Mesothelial cell of epicardium (in vitro differentiated cells): ENCODE data around the gene SLC35A2. TPM values are rescaled to one million over a fixed set of nuclear protein-coding genes. Genes with fewer than 3 reads are reported as not detected.
A peak's percentile ranks its signal among the peaks of the same experiment; 100 is the strongest.
"Not testable (repeated sequence)": the region's sequence is repeated elsewhere in the genome, so short reads cannot be mapped to it uniquely, and the experiment has no call there.

Experiments used
- DNase-seq, 2 experiments: peaks; one replicate each; pipeline ENCODE4 v3.0.0; 2021; ENCODE audit warnings: low spot score in 2 of 2; ENCODE audit not compliant: unreplicated experiment in 2 of 2
- H3K27ac Mint-ChIP-seq: 2 replicates; pipeline ENCODE4 v1.8.0; 2021; ENCODE audit warnings: mixed read lengths
- H3K27me3 Mint-ChIP-seq: 2 replicates; pipeline ENCODE4 v1.8.0; 2021; ENCODE audit warnings: low read depth, mixed read lengths
- H3K36me3 Mint-ChIP-seq: 2 replicates; pipeline ENCODE4 v1.8.0; 2021; ENCODE audit warnings: mixed read lengths
- H3K4me1 Mint-ChIP-seq: 2 replicates; pipeline ENCODE4 v1.8.0; 2021; ENCODE audit warnings: mixed read lengths
- H3K4me3 Mint-ChIP-seq: 2 replicates; pipeline ENCODE4 v1.8.0; 2021; ENCODE audit warnings: mild to moderate bottlenecking, moderate library complexity, mixed read lengths
- H3K9me3 Mint-ChIP-seq: 2 replicates; pipeline ENCODE4 v1.8.0; 2021; ENCODE audit warnings: mixed read lengths
- total RNA-seq: library from RNA; stranded (reverse); gene quantifications from 3 replicates; pipeline ENCODE4 v1.2.1, GENCODE V29; 2021
- TF ChIP-seq, protein P1 (sequence below): fragments of 200-600 bp; sonication (generic); IDR thresholded peaks from one replicate; pipeline ENCODE4 v1.5.0; 2021; ENCODE audit warnings: antibody characterized with exemption; ENCODE audit not compliant: unreplicated experiment

Gene SLC35A2
- total RNA-seq, 1 donor from 2014 or later = 43.8 TPM

DNA sequence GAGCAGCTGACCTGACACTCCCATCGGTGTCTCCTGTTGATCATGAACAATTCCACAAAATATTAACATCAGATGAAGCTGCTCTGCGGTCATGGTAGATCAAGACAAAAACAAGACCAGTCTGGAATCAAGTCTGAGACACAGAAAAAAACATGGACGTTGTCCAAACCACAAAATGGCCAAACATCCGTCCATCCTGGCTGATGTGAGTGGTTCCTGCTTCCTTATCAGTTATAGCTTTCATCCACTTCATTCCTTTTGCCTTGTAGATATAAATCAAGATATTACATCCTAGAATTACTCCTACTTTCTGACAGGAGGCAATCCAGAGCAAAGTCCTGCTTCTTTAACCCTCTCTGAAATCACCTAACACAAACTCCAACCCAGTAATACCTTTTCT lies 47.2 kb downstream of the SLC35A2 start:
- Mint-ChIP-seq H3K27ac (peak overlapping the region; percentile 73), H3K27me3 (no peaks in the 10 kb centered on the region), H3K4me1 (peaks cover 13% of the 10 kb centered on the region), H3K4me3 (no peak overlapping the region), H3K9me3 (peaks cover 16% of the 10 kb centered on the region), H3K36me3 (no peaks in the 10 kb centered on the region)
- TF ChIP-seq, protein P1, sequence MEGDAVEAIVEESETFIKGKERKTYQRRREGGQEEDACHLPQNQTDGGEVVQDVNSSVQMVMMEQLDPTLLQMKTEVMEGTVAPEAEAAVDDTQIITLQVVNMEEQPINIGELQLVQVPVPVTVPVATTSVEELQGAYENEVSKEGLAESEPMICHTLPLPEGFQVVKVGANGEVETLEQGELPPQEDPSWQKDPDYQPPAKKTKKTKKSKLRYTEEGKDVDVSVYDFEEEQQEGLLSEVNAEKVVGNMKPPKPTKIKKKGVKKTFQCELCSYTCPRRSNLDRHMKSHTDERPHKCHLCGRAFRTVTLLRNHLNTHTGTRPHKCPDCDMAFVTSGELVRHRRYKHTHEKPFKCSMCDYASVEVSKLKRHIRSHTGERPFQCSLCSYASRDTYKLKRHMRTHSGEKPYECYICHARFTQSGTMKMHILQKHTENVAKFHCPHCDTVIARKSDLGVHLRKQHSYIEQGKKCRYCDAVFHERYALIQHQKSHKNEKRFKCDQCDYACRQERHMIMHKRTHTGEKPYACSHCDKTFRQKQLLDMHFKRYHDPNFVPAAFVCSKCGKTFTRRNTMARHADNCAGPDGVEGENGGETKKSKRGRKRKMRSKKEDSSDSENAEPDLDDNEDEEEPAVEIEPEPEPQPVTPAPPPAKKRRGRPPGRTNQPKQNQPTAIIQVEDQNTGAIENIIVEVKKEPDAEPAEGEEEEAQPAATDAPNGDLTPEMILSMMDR = no peak
- peak in 1 of 2 experiments; percentile 22 for DNase-seq

DNA sequence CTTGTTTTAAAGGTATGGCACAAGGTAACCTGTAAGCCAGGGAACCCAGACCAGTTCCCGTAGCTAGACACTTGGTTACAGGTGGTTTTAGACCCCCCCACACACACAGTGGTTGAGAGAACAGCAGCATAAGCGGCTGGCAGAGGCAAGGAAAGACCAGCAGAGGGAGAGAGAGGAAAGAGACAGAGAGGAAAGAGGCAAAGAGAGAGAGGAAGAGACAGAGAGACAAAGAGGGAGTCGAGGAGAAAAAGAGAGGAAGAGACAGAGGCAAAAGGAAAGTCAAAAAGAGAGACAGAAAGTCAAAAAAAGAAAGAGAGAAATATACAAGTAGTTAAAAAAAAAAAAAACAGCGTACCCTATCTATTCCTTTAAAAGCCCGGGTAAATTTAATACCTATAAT lies 56.5 kb downstream of the SLC35A2 start:
- H3K4me3 Mint-ChIP-seq = no peak overlapping the region
- peaks cover under 1% of the 10 kb centered on the region for H3K36me3 Mint-ChIP-seq
- H3K27me3 Mint-ChIP-seq = no peaks in the 10 kb centered on the region
- peaks cover 34% of the 10 kb centered on the region for H3K9me3 Mint-ChIP-seq
- TF ChIP-seq, protein P1 = no peak
- H3K27ac Mint-ChIP-seq = no peak overlapping the region
- no peak for DNase-seq
- H3K4me1 Mint-ChIP-seq = peaks cover 5% of the 10 kb centered on the region

DNA sequence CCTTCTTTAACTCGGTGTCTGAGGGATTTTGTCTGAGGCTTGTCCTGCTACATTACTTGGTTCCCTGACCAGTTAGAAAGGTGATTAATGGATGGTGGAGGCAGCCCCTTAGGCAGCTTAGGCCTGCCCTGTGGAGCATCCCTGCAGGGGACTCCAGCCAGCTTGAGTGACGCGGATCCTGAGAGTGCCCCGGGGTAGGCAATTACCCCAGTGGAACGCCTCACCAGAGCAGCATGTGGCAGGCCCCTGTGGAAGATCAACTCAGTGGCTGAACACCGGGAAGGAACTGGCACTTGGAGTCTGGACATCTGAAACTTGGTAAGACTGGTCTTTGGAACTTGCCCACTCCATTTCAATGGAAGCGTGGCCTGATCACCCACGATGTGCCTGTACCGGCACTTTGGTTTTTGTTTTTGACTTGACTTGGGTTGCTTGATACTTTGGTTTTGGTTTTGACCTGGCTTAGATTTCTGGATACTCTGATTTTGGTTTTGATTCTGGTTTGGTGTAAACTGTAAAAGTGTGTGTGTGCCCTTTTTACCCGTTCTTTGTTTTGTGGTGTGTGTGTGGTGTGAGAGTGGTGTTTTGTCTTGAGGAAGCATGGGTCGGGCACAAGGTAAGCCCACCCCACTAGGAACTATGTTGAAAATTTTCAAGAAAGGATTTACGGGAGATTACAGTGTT lies 57.2 kb downstream of the SLC35A2 start:
- not testable (repeated sequence) for DNase-seq, H3K27ac Mint-ChIP-seq, H3K36me3 Mint-ChIP-seq, H3K27me3 Mint-ChIP-seq, H3K4me3 Mint-ChIP-seq, H3K4me1 Mint-ChIP-seq
- H3K9me3 Mint-ChIP-seq = peaks cover 37% of the 10 kb centered on the region

DNA sequence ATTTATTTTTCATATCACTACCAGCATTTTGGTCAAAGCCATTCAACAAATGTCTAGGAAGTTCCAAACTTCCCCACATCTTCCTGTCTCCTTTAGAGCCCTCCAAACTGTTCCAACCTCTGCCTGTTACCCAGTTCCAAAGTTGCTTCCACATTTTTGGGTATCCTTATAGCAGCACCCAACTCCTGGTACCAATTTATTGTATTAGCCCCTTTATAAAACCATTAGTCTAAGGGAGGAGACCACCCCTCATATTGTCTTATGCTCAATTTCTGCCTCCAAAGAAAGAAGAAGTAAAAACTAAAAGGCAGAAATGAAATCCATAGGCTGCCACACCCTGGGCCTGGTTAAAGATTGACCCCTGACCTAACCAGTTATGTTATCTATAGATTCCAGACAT lies 58.0 kb downstream of the SLC35A2 start:
- H3K4me1 Mint-ChIP-seq, H3K27me3 Mint-ChIP-seq, DNase-seq, H3K27ac Mint-ChIP-seq, H3K36me3 Mint-ChIP-seq, H3K4me3 Mint-ChIP-seq: not testable (repeated sequence)
- H3K9me3 Mint-ChIP-seq = peaks cover 43% of the 10 kb centered on the region

Other genes with a start within 250 kb of the SLC35A2 start
- 1.4 to 2.2 TPM (median 1.5 TPM) in 3 replicates for gene WAS, start 227.8 kb downstream of the SLC35A2 start, total RNA-seq
- gene SUV39H1, start 214.9 kb downstream of the SLC35A2 start, total RNA-seq = 5.3 to 6.3 TPM (median 5.4 TPM) in 3 replicates
- gene GLOD5, start 149.9 kb downstream of the SLC35A2 start, total RNA-seq = not detected in 3 replicates
- not detected in 3 replicates for gene GATA1, start 125.1 kb downstream of the SLC35A2 start, total RNA-seq
- gene HDAC6, start 109.6 kb downstream of the SLC35A2 start, total RNA-seq = 196 to 205 TPM (median 200 TPM) in 3 replicates
- 0.33 to 0.63 TPM (median 0.54 TPM) in 3 replicates for gene ERAS, start 85.1 kb downstream of the SLC35A2 start, total RNA-seq
- 41.6 to 46.9 TPM (median 42.8 TPM) in 3 replicates for gene PCSK1N, start 76.0 kb downstream of the SLC35A2 start, total RNA-seq
- 64.7 to 68.2 TPM (median 67.6 TPM) in 3 replicates for gene TIMM17B, start 13.9 kb downstream of the SLC35A2 start, total RNA-seq
- gene PQBP1, start 13.7 kb downstream of the SLC35A2 start, total RNA-seq = 62.2 to 64.9 TPM (median 64.3 TPM) in 3 replicates
- 9.3 to 10.3 TPM (median 9.7 TPM) in 3 replicates for gene PIM2, start 7.4 kb upstream of the SLC35A2 start, total RNA-seq
- 64.4 to 66.0 TPM (median 64.5 TPM) in 3 replicates for gene OTUD5, start 46.0 kb upstream of the SLC35A2 start, total RNA-seq
- gene KCND1, start 60.2 kb upstream of the SLC35A2 start, total RNA-seq = 5.1 to 6.1 TPM (median 5.6 TPM) in 3 replicates
- 64.4 to 69.7 TPM (median 68.4 TPM) in 3 replicates for gene GRIPAP1, start 90.6 kb upstream of the SLC35A2 start, total RNA-seq
- 52.5 to 54.2 TPM (median 53.2 TPM) in 3 replicates for gene TFE3, start 131.7 kb upstream of the SLC35A2 start, total RNA-seq
- gene CCDC120, start 147.4 kb upstream of the SLC35A2 start, total RNA-seq = 33.5 to 35.1 TPM (median 33.7 TPM) in 3 replicates
- gene PRAF2, start 162.4 kb upstream of the SLC35A2 start, total RNA-seq = 30.5 to 32.0 TPM (median 31.7 TPM) in 3 replicates
- gene WDR45, start 168.2 kb upstream of the SLC35A2 start, total RNA-seq = 48.6 to 59.9 TPM (median 53.2 TPM) in 3 replicates
- gene GPKOW, start 212.1 kb upstream of the SLC35A2 start, total RNA-seq = 16.4 to 18.2 TPM (median 17.2 TPM) in 3 replicates